Endothelial cell of umbilical vein (primary cell): Measurements from ENCODE around the gene ARFGAP3. TPM values are rescaled to one million over a fixed set of nuclear protein-coding genes. Genes with fewer than 3 reads are reported as not detected.

Source experiments
- BruUV-seq: library from RNA; stranded (reverse); fragments of 400-500 nt; replicated peaks from 2 replicates; lab custom pipeline; 2021; lab: Mats Ljungman, UMichigan
- CTCF ChIA-PET: fragments of 300-600, 350-600 bp; sonication (Branson Sonifier 250); formaldehyde crosslinking; loops from one replicate; lab custom pipeline; 2021; ENCODE audit warnings: antibody characterized with exemption, inconsistent platforms; lab: Charles Lee
- POLR2A ChIA-PET: fragments of 300-600, 350-600 bp; sonication (Branson Sonifier 250); formaldehyde crosslinking; loops from one replicate; lab custom pipeline; 2021; ENCODE audit warnings: antibody characterized with exemption, inconsistent platforms; lab: Charles Lee
- DNase-seq: peaks from one replicate; pipeline ENCODE4 v3.0.0-alpha.2; 2011; ENCODE audit warnings: low read depth, low spot score
- FAIRE-seq: peaks from 2 replicates; lab custom pipeline; 2011; peaks lifted over from hg19 to GRCh38; lab: Jason Lieb, UNC
- H2AFZ ChIP-seq: 2 replicates; pipeline ENCODE4 v1.6.0; 2012; ENCODE audit warnings: low read depth, low read length, control low read depth, inconsistent platforms
- H3K27ac ChIP-seq: 2 replicates; pipeline ENCODE4 v1.5.1; 2011; ENCODE audit warnings: low read depth, mild to moderate bottlenecking, control low read depth, low read length, moderate library complexity; ENCODE audit not compliant: insufficient read depth
- H3K27me3 ChIP-seq, 2 experiments: 2 replicates each; pipeline versions ENCODE4 v1.6.0 to v1.6.1; 2011; ENCODE audit warnings: low read length in 2 of 2, mixed read lengths in 1 of 2; ENCODE audit not compliant: control insufficient read depth in 2 of 2, insufficient read depth in 2 of 2
- H3K36me3 ChIP-seq, 2 experiments: 2 replicates in 1 of 2; 3 replicates in 1 of 2; pipeline ENCODE4 v1.5.1; 2011; ENCODE audit warnings: low read length in 2 of 2, mild to moderate bottlenecking in 1 of 2, moderate library complexity in 1 of 2; ENCODE audit not compliant: control insufficient read depth in 2 of 2, insufficient read depth in 2 of 2; ENCODE audit errors: extremely low read depth in 1 of 2
- H3K4me1 ChIP-seq: 3 replicates; pipeline ENCODE4 v1.5.1; 2011; ENCODE audit warnings: mild to moderate bottlenecking, low read length; ENCODE audit not compliant: control insufficient read depth, insufficient read depth; ENCODE audit errors: extremely low read depth
- H3K4me2 ChIP-seq: 2 replicates; pipeline ENCODE4 v1.6.1; 2011; ENCODE audit warnings: low read length, control low read depth, mixed read lengths; ENCODE audit not compliant: insufficient read depth
- H3K4me3 ChIP-seq, 3 experiments: fragments of 200-600 bp in 1 of 3; sonication (generic), shearing (Covaris generic) in 1 of 3; replicated peaks in 1 of 3; 2 replicates each; pipeline ENCODE4 v1.5.1; 2011 to 2016; ENCODE audit warnings: control low read depth in 3 of 3, low read length in 3 of 3, mild to moderate bottlenecking in 2 of 3, inconsistent platforms in 1 of 3, low read depth in 1 of 3, moderate library complexity in 1 of 3; ENCODE audit not compliant: insufficient read depth in 1 of 3
- H3K79me2 ChIP-seq: 2 replicates; pipeline ENCODE4 v1.6.0; 2012; ENCODE audit warnings: low read length, inconsistent platforms; ENCODE audit not compliant: control insufficient read depth, insufficient read depth
- H3K9ac ChIP-seq: replicated peaks from 2 replicates; pipeline ENCODE3; 2011; ENCODE audit warnings: low read length, control low read depth; ENCODE audit not compliant: insufficient read depth; ENCODE audit errors: extremely low read depth
- H3K9me1 ChIP-seq: replicated peaks from 3 replicates; pipeline ENCODE4 v1.6.0; 2011; ENCODE audit warnings: mild to moderate bottlenecking, low read length; ENCODE audit not compliant: control insufficient read depth, insufficient read depth; ENCODE audit errors: extremely low read depth
- H3K9me3 ChIP-seq: replicated peaks from 2 replicates; pipeline ENCODE4 v1.5.1; 2012; ENCODE audit warnings: low read length, inconsistent platforms; ENCODE audit not compliant: control insufficient read depth, insufficient read depth
- H4K20me1 ChIP-seq: replicated peaks from 2 replicates; pipeline ENCODE3; 2011; ENCODE audit warnings: mild to moderate bottlenecking, low read length; ENCODE audit not compliant: control insufficient read depth, insufficient read depth; ENCODE audit errors: extremely low read depth
- CTCF ChIP-seq, 2 donors: IDR thresholded peaks; 1 replicate in 1 of 2; 2 replicates in 1 of 2; pipeline ENCODE4 v1.5.1; 2011; ENCODE audit warnings: low read length in 2 of 2, mild to moderate bottlenecking in 2 of 2, moderate library complexity in 2 of 2, control low read depth in 1 of 2, inconsistent platforms in 1 of 2, low read depth in 1 of 2; ENCODE audit not compliant: insufficient read depth in 1 of 2; ENCODE audit errors: extremely low read depth in 1 of 2
- EZH2 ChIP-seq: IDR thresholded peaks from 2 replicates; pipeline ENCODE4 v1.6.1; 2012; ENCODE audit warnings: borderline replicate concordance, low read depth, mild to moderate bottlenecking, moderate library complexity, low read length, inconsistent platforms; ENCODE audit not compliant: severe bottlenecking
- FOS ChIP-seq: IDR thresholded peaks from 2 replicates; pipeline ENCODE4 v1.6.1; 2011; ENCODE audit warnings: mild to moderate bottlenecking, low read length, moderate library complexity, borderline replicate concordance; ENCODE audit not compliant: insufficient read depth
- GATA2 ChIP-seq: IDR thresholded peaks from 2 replicates; pipeline ENCODE4 v1.7.0; 2011; ENCODE audit warnings: low read depth, mild to moderate bottlenecking, moderate library complexity, mixed read lengths, low read length; ENCODE audit not compliant: insufficient read length, insufficient read depth
- JUN ChIP-seq: IDR thresholded peaks from 2 replicates; pipeline ENCODE4 v1.6.1; 2011; ENCODE audit warnings: borderline replicate concordance, low read depth; ENCODE audit not compliant: insufficient read length, insufficient read depth
- MAX ChIP-seq: IDR thresholded peaks from 2 replicates; pipeline ENCODE4 v1.6.1; 2011; ENCODE audit not compliant: insufficient read depth, insufficient read length
- MYC ChIP-seq: IDR thresholded peaks from one replicate; pipeline ENCODE4 v1.6.1; 2011; ENCODE audit warnings: mild to moderate bottlenecking, low read depth, low read length
- POLR2A ChIP-seq: IDR thresholded peaks from 2 replicates; pipeline ENCODE4 v1.6.1; 2012; ENCODE audit warnings: low read depth, mild to moderate bottlenecking, control low read depth, low read length
- POLR2AphosphoS5 ChIP-seq: IDR thresholded peaks from 2 replicates; pipeline ENCODE4 v1.6.1; 2012; ENCODE audit warnings: low read depth, mild to moderate bottlenecking, control low read depth, low read length, moderate library complexity; ENCODE audit not compliant: insufficient read depth
- dilution Hi-C: fragments of 300-500 bp; cut with MboI; formaldehyde crosslinking; loops from one replicate; pipeline ENCODE4 v1.15.0; 2019; ENCODE audit warnings: low sequenced_read_pairs; ENCODE audit not compliant: extremely low pct_ligation_motif_present
- intact Hi-C: fragments of 100-400 bp; cut with micrococcal nuclease; formaldehyde crosslinking; loops from one replicate; pipeline ENCODE4 v1.10.0; 2022
- polyA plus RNA-seq, 4 experiments: library from polyadenylated mRNA; depleted of rRNA in 3 of 4; stranded (reverse) in 3 of 4; unstranded in 1 of 4; fragments of >200 nt; gene quantifications; 2 replicates each; pipeline versions ENCODE4 v1.2.1 to v1.2.3, GENCODE V29; 2011 to 2012; ENCODE audit warnings: missing spikeins in 1 of 4
- total RNA-seq: library from RNA; stranded (reverse); gene quantifications from 2 replicates; pipeline ENCODE4 v1.2.3, GENCODE V29; 2021

ARFGAP3 gene
- total and polyA plus RNA-seq, 2 donors (not counting 3 experiments of a cell fraction or from before 2014, with no cell fraction given): 29.1 to 33.4 TPM

- no peaks in the 10 kb centered on the region for H3K79me2 ChIP-seq
- no peak overlapping the region for H3K9ac ChIP-seq
- H3K9me1 ChIP-seq: no peaks in the 10 kb centered on the region
- FAIRE-seq (no peak), DNase-seq (no peak)
- CTCF ChIA-PET: no interaction called here
- H3K4me2 ChIP-seq: no peak overlapping the region
- TF ChIP-seq EZH2 (no peak), MYC (no peak), MAX (no peak), JUN (no peak), CTCF (IDR thresholded peaks at IDR 0.05; ENCODE audit: extremely low read depth in 1 of 2, insufficient read depth in 1 of 2, low read depth in 1 of 2, low read length in 2 of 2) (no peak), POLR2AphosphoS5 (no peak), GATA2 (no peak), FOS (no peak), POLR2A (no peak)
- dilution Hi-C loops: no loop called here
- no peak overlapping the region for H3K27ac ChIP-seq
- H4K20me1 ChIP-seq: no peaks in the 10 kb centered on the region
- intact Hi-C loops: no loop called here
- no TSS peak for BruUV-seq
- H3K9me3 ChIP-seq: no peaks in the 10 kb centered on the region
- no peak overlapping the region for H2AFZ ChIP-seq
- H3K36me3 ChIP-seq: peaks cover 0 to 16% of the 10 kb centered on the region in 2 experiments
- H3K4me3 ChIP-seq: no peak overlapping the region
- POLR2A ChIA-PET: no interaction called here
- no peaks in the 10 kb centered on the region for H3K4me1 ChIP-seq
- H3K27me3 ChIP-seq: no peaks in the 10 kb centered on the region
Observed at GRCh38 chr22:42871146-42872050, 14.3 kb upstream of the ARFGAP3 start.
